HG03342 (cell line): ENCODE data around the gene LILRA5.
"Not testable (repeated sequence)": the region's sequence is repeated elsewhere in the genome, so short reads cannot be mapped to it uniquely, and the experiment has no call there.

Experiments
- ATAC-seq: cut with Tn5 transposase; IDR thresholded peaks from one replicate; pipeline ENCODE4 v1.9.1; 2021; ENCODE audit warnings: mild to moderate bottlenecking, moderate library complexity; ENCODE audit not compliant: unreplicated experiment

Gene LILRA5

GRCh38 chr19:54335164-54335563, 22.2 kb upstream of the LILRA5 start:
- ATAC-seq = no peak

- no peak for ATAC-seq
Observed at GRCh38 chr19:54333586-54334298, 20.8 kb upstream of the LILRA5 start.

GRCh38 chr19:54332149-54332548, 19.2 kb upstream of the LILRA5 start:
- ATAC-seq = no peak

- ATAC-seq = no peak
Observed at GRCh38 chr19:54331626-54332025, 18.7 kb upstream of the LILRA5 start.

GRCh38 chr19:54329476-54330165, 16.7 kb upstream of the LILRA5 start:
- ATAC-seq = no peak

- ATAC-seq = not testable (repeated sequence)
Observed at GRCh38 chr19:54328781-54329180, 15.8 kb upstream of the LILRA5 start.

- ATAC-seq = no peak
Observed at GRCh38 chr19:54325631-54326030, 12.7 kb upstream of the LILRA5 start.

- ATAC-seq = no peak
Observed at GRCh38 chr19:54325194-54325621, 12.2 kb upstream of the LILRA5 start.

- ATAC-seq = no peak
Observed at GRCh38 chr19:54324071-54324470, 11.1 kb upstream of the LILRA5 start.

- ATAC-seq = not testable (repeated sequence)
Observed at GRCh38 chr19:54322934-54323333, 10.0 kb upstream of the LILRA5 start.

- ATAC-seq = not testable (repeated sequence)
Observed at GRCh38 chr19:54322295-54322694, 9.3 kb upstream of the LILRA5 start.

- ATAC-seq = no peak
Observed at GRCh38 chr19:54319892-54320670, 7.1 kb upstream of the LILRA5 start.

- ATAC-seq = no peak
Observed at GRCh38 chr19:54319049-54319448, 6.1 kb upstream of the LILRA5 start.

- ATAC-seq = no peak
Observed at GRCh38 chr19:54317965-54318240, 4.9 kb upstream of the LILRA5 start.

GRCh38 chr19:54317108-54317964, 4.4 kb upstream of the LILRA5 start:
- ATAC-seq = no peak

- no peak for ATAC-seq
Observed at GRCh38 chr19:54316746-54317107, 3.8 kb upstream of the LILRA5 start.

- no peak for ATAC-seq
Observed at GRCh38 chr19:54315956-54316355, 3.0 kb upstream of the LILRA5 start.

GRCh38 chr19:54312011-54312410, 955 bp downstream of the LILRA5 start:
- no peak for ATAC-seq

GRCh38 chr19:54311486-54311885, 1.5 kb downstream of the LILRA5 start:
- ATAC-seq = no peak

- no peak for ATAC-seq
Observed at GRCh38 chr19:54310543-54310942, 2.4 kb downstream of the LILRA5 start.

GRCh38 chr19:54309811-54310210, 3.2 kb downstream of the LILRA5 start:
- ATAC-seq = no peak
